SH-SY5Y (cell line): ENCODE data around the gene ARHGAP5.

Experiments used
- GATA2 ChIP-seq: IDR thresholded peaks from 2 replicates; pipeline ENCODE4 v1.6.1; 2011; ENCODE audit warnings: mild to moderate bottlenecking, low read depth, low read length
- GATA3 ChIP-seq: IDR thresholded peaks from 2 replicates; pipeline ENCODE4 v1.6.1; 2011; ENCODE audit warnings: low read depth, mild to moderate bottlenecking, low read length, moderate library complexity

- TF ChIP-seq GATA3: no peak
- no peak for TF ChIP-seq GATA2
These were observed 17.4 kb upstream of the ARHGAP5 start for GRCh38 chr14:32059702-32060101.
